Breast epithelium (tissue), 4 donors: ENCODE results near the gene SLC44A1. TPM values are rescaled to one million over a fixed set of nuclear protein-coding genes. Genes with fewer than 3 reads are reported as not detected.

Experiments used
- DNase-seq, 2 donors: peaks; one replicate each; pipeline ENCODE4 v3.0.0-alpha.2; 2019; ENCODE audit warnings: low spot score in 2 of 2
- H3K27ac ChIP-seq, 2 donors: fragments of 200-600 bp; sonication (generic) in 1 of 2; one replicate each; pipeline ENCODE4 v1.5.1; 2016 to 2019; ENCODE audit warnings: mild to moderate bottlenecking in 1 of 2
- H3K27me3 ChIP-seq, 2 donors: fragments of 200-600 bp; sonication (generic) in 1 of 2; one replicate each; pipeline versions ENCODE4 v1.5.1 to v1.6.0; 2017 to 2019; ENCODE audit warnings: control low read depth in 1 of 2, mild to moderate bottlenecking in 1 of 2
- H3K36me3 ChIP-seq: fragments of 200-600 bp; one replicate; pipeline ENCODE4 v1.5.1; 2019
- H3K4me1 ChIP-seq, 2 donors: fragments of 200-600 bp; sonication (generic); one replicate each; pipeline ENCODE4 v1.5.1; 2016 to 2019; ENCODE audit warnings: control low read depth in 1 of 2
- H3K4me3 ChIP-seq, 3 donors: fragments of 200-600 bp; sonication (generic); 1 replicate in 2 of 3; 2 replicates in 1 of 3; pipeline ENCODE4 v1.5.1; 2016 to 2019; ENCODE audit warnings: mild to moderate bottlenecking in 3 of 3, moderate library complexity in 2 of 3
- H3K9me3 ChIP-seq, 2 donors: fragments of 200-600 bp; sonication (generic) in 1 of 2; one replicate each; pipeline ENCODE4 v1.5.1; 2016 to 2019; ENCODE audit warnings: control low read depth in 1 of 2
- CTCF ChIP-seq, 3 donors: fragments of 450-650 bp; IDR thresholded peaks; one replicate each; pipeline ENCODE4 v1.5.1; 2016 to 2017; ENCODE audit warnings: antibody characterized with exemption in 3 of 3, mild to moderate bottlenecking in 3 of 3, moderate library complexity in 3 of 3
- POLR2A ChIP-seq: fragments of 450-650 bp; IDR thresholded peaks from one replicate; pipeline ENCODE4 v1.6.1; 2016; ENCODE audit warnings: antibody characterized with exemption, mild to moderate bottlenecking, moderate library complexity
- POLR2AphosphoS5 ChIP-seq, 3 donors: sonication (generic); formaldehyde crosslinking; IDR thresholded peaks; one replicate each; pipeline ENCODE4 v1.6.1; 2017; ENCODE audit warnings: antibody characterized with exemption in 3 of 3
- intact Hi-C: fragments of 100-400 bp; cut with DNase I; formaldehyde crosslinking; loops from one replicate; pipeline ENCODE4 v1.15.1; 2023; ENCODE audit warnings: low total_unique reads
- total RNA-seq, 3 donors: library from RNA; depleted of rRNA; stranded (reverse); fragments of >200 nt; gene quantifications; one replicate each; pipeline ENCODE4 v1.1.0, GENCODE V29; 2016

SLC44A1 gene
- total RNA-seq, 3 donors from 2014 or later: 53.7 to 62.6 (median 61.1) TPM

DNA sequence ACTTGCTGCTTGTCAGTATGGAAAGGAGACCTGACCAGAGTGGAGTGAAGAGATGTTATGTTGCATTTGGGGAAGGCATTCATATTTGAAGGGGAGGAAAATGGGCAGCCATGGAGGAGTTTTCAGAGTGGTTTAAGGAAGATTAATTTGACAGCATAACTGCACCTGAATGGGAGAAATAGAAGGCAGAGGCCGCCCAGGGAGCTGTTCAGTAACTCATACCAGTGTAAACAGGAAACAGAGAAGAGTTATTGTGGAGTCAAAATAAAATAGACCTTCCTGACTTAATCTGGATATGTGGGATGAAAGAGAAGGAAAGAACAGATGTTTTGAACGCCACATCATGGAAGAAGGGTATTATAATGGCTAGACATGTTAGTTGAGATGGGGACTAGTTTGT is 13.4 kb downstream of the SLC44A1 start:
- no peak for DNase-seq
- intact Hi-C loops: no loop called here

DNA sequence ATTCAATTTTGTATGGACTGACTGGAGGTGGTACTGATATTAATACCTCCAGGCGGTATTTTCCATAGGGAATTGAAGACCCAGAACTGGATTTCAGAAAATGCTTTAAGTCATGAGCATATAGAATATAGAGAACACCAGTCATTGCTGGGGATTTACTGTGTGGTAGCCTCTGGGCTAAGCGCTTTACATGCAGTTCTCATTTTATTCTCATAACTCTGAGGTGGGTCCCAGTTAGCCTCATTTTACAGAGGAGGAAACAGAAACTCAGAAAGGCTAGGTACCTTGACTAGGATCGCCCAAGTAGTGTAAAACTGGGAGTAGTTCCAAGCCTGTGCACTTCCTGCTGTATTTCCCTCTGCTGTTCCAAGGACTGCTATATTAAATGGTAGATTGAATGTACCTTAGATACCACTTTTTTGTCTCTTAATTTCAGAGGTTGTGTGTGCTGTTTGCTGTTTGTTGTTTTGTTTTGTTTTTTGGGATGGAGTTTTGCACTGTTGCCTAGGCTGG is 13.8 kb downstream of the SLC44A1 start:
- no peaks in the 10 kb centered on the region for H3K27me3 ChIP-seq
- no peaks in the 10 kb centered on the region for H3K36me3 ChIP-seq
- no peak overlapping the region for H3K4me3 ChIP-seq
- H3K4me1 ChIP-seq: peaks cover 0 to 3% of the 10 kb centered on the region in 2 donors
- intact Hi-C loops: no loop called here
- TF ChIP-seq CTCF (IDR thresholded peaks at IDR 0.05) (no peak), POLR2A (no peak), POLR2AphosphoS5 (IDR thresholded peaks at IDR 0.05) (no peak)
- H3K27ac ChIP-seq: peak overlapping the region; percentile 27 to 41
- no peak for DNase-seq
- no peaks in the 10 kb centered on the region for H3K9me3 ChIP-seq

More for the DNA sequence above, 13.4 kb downstream of the SLC44A1 start:
- TF ChIP-seq POLR2AphosphoS5 (IDR thresholded peaks at IDR 0.05): no peak
- no peak for TF ChIP-seq POLR2A
- TF ChIP-seq CTCF (IDR thresholded peaks at IDR 0.05): no peak
- Histone ChIP-seq H3K4me3 (no peak overlapping the region), H3K27me3 (no peaks in the 10 kb centered on the region), H3K27ac (peak overlapping the region; percentile 27 to 41), H3K36me3 (no peaks in the 10 kb centered on the region), H3K9me3 (no peaks in the 10 kb centered on the region), H3K4me1 (peaks cover 0 to 3% of the 10 kb centered on the region in 2 donors)

DNA sequence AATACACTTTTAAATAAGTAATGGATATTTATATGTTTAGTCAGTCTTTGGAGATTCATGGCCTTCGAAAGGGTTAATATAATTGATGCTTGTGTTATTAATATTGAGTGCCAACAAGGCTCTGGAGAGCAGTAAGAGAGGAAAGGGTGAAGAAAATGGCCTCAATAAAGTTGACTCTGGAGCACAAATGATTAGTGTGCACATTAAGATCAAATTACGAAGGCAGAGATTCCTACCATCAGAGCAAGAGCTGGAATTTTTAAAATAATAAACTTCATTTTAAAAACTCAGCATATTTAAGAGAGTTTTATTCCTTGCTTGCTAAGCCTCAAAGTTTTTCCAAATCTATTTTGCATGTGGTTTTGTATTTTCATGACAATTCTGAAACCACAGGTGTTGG is 14.8 kb downstream of the SLC44A1 start:
- peak overlapping the region in 1 of 2 donors; percentile 41 for H3K27ac ChIP-seq

DNA sequence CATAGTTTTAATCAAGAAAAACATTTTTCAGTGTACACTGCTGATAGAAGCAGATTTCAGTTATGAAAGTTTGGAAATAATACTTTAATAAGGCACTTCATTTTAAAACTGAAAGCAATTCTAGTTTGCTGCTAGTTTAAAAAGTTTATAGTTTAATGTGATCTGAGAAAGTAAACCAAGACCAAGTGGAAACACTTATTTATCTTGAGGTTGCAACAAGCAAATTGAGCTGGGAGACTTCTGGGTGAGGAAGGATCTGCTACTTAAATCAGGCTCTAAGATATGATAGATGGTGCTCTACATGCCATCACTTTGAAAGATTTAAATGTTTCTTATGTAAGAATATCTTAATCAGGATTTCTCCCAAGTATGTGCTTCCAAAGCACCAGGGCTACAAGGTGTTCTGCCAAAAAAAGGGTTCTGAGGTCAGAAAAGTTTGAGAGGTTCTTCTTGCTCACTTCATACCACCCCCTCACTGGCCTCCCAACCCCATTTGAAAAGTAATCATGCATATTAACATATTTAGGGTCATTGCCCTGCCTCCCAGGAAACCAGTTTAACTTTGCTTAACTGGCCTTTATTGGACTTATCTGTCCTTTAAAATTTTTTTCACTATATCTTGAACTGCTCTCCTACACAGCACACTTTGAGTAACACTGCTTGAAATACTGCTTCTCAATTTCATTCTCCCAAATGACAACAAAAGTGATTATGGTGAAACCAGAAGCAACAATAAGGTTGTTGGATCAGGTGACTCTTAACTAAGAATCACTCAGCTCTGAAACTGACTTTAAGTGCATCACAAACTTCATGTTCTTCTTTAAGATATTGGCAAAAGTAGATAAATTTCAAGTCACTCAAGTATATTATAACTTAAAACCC is 15.5 kb downstream of the SLC44A1 start:
- intact Hi-C loops: no loop called here
- Histone ChIP-seq H3K4me1 (peaks cover 0 to 3% of the 10 kb centered on the region in 2 donors), H3K9me3 (no peaks in the 10 kb centered on the region), H3K36me3 (no peaks in the 10 kb centered on the region), H3K27ac (peak overlapping the region; percentile 16 to 17), H3K27me3 (no peaks in the 10 kb centered on the region), H3K4me3 (no peak overlapping the region)
- no peak for DNase-seq
- TF ChIP-seq CTCF (IDR thresholded peaks at IDR 0.05) (no peak), POLR2AphosphoS5 (IDR thresholded peaks at IDR 0.05) (no peak), POLR2A (no peak)

More for the DNA sequence above, 14.8 kb downstream of the SLC44A1 start:
- TF ChIP-seq POLR2AphosphoS5 (IDR thresholded peaks at IDR 0.05) (no peak), CTCF (IDR thresholded peaks at IDR 0.05) (no peak), POLR2A (no peak)
- no peak for DNase-seq
- H3K4me3 ChIP-seq: no peak overlapping the region
- intact Hi-C loops: no loop called here
- no peaks in the 10 kb centered on the region for H3K36me3 ChIP-seq
- H3K4me1 ChIP-seq: peaks cover 0 to 3% of the 10 kb centered on the region in 2 donors
- H3K9me3 ChIP-seq: no peaks in the 10 kb centered on the region
- H3K27me3 ChIP-seq: no peaks in the 10 kb centered on the region

DNA sequence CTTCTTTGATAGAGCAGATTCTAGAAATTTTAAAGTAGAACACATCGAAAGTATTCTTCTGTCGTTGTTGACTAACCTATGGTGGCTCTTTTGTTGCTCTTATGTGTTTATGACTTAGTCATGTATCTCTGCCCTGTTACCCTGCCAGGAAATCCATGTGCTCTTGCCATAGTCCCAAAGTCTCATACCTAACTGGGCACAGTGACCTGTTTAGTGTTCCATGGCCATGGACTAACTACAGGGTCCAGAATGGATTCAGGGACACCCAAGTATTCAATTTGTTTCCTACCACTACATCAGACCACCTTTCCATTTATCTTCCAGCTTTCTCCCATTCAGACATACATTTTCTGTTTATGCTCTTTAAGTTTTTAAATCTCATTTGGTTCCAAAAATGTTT is 18.0 kb downstream of the SLC44A1 start:
- TF ChIP-seq POLR2AphosphoS5 (IDR thresholded peaks at IDR 0.05) (no peak), CTCF (IDR thresholded peaks at IDR 0.05) (no peak), POLR2A (no peak)
- no peaks in the 10 kb centered on the region for H3K27me3 ChIP-seq
- H3K27ac ChIP-seq: no peak overlapping the region
- no peak overlapping the region for H3K4me3 ChIP-seq
- peaks cover 0 to 3% of the 10 kb centered on the region in 2 donors for H3K4me1 ChIP-seq
- DNase-seq: no peak
- no peaks in the 10 kb centered on the region for H3K36me3 ChIP-seq
- intact Hi-C loops: no loop called here
- no peaks in the 10 kb centered on the region for H3K9me3 ChIP-seq
